GM21619 (cell line): ENCODE results near the gene CYB561.

Experiments
- ATAC-seq: cut with Tn5 transposase; IDR thresholded peaks from one replicate; pipeline ENCODE4 v1.9.1; 2021; ENCODE audit not compliant: unreplicated experiment

Gene CYB561

GRCh38 chr17:63445954-63446752 is at the start of gene CYB561:
Gene CYB561, minus strand, starts transcription at chr17:63446306. Its CDS starts 8,759 bp downstream, at chr17:63437547.
- peak; percentile 63 for ATAC-seq

GRCh38 chr17:63495491-63495890 is 49.4 kb upstream of the CYB561 start:
- no peak for ATAC-seq

- ATAC-seq = no peak
Measured at GRCh38 chr17:63494300-63494928, 48.3 kb upstream of the CYB561 start.

GRCh38 chr17:63493411-63493810 is 47.3 kb upstream of the CYB561 start:
- no peak for ATAC-seq

GRCh38 chr17:63492940-63493339 is 46.8 kb upstream of the CYB561 start:
- no peak for ATAC-seq

GRCh38 chr17:63491977-63492618 is 46.0 kb upstream of the CYB561 start:
- ATAC-seq = no peak

GRCh38 chr17:63491413-63491812 is 45.3 kb upstream of the CYB561 start:
- ATAC-seq = no peak

- ATAC-seq = no peak
Measured at GRCh38 chr17:63490858-63491400, 44.8 kb upstream of the CYB561 start.

- ATAC-seq = no peak
Measured at GRCh38 chr17:63490329-63490728, 44.2 kb upstream of the CYB561 start.

GRCh38 chr17:63489291-63489690 is 43.2 kb upstream of the CYB561 start:
- ATAC-seq = no peak

GRCh38 chr17:63488851-63489250 is 42.7 kb upstream of the CYB561 start:
- no peak for ATAC-seq

- no peak for ATAC-seq
Measured at GRCh38 chr17:63487014-63487339, 40.9 kb upstream of the CYB561 start.

- no peak for ATAC-seq
Measured at GRCh38 chr17:63486317-63487013, 40.4 kb upstream of the CYB561 start.

- no peak for ATAC-seq
Measured at GRCh38 chr17:63483655-63484575, 37.8 kb upstream of the CYB561 start.

GRCh38 chr17:63483038-63483437 is 36.9 kb upstream of the CYB561 start:
- no peak for ATAC-seq

GRCh38 chr17:63482509-63482908 is 36.4 kb upstream of the CYB561 start:
- no peak for ATAC-seq

GRCh38 chr17:63481488-63481870 is 35.4 kb upstream of the CYB561 start:
- no peak for ATAC-seq

- no peak for ATAC-seq
Measured at GRCh38 chr17:63480826-63481487, 34.9 kb upstream of the CYB561 start.

GRCh38 chr17:63480192-63480784 is 34.2 kb upstream of the CYB561 start:
- no peak for ATAC-seq
